Activated CD4-positive, alpha-beta T cell treated with anti-CD3 and anti-CD28 coated beads, Interleukin-2, amount 10 ng/mL, durations not matched to agents 24 days and 14 days (primary cell): ENCODE results near the gene KDM4C. TPM values are rescaled to one million over a fixed set of nuclear protein-coding genes. Genes with fewer than 3 reads are reported as not detected.
A peak's percentile ranks its signal among the peaks of the same experiment; 100 is the strongest.

Experiments
- DNase-seq: peaks from one replicate; pipeline ENCODE4 v3.0.0; 2022
- H3K27ac Mint-ChIP-seq: one replicate; pipeline ENCODE4 v1.8.0; 2022; ENCODE audit warnings: mild to moderate bottlenecking, mixed read lengths
- H3K27me3 Mint-ChIP-seq: one replicate; pipeline ENCODE4 v1.8.0; 2022; ENCODE audit warnings: mixed read lengths
- H3K36me3 Mint-ChIP-seq: one replicate; pipeline ENCODE4 v1.8.0; 2022; ENCODE audit warnings: low read depth, mild to moderate bottlenecking, mixed read lengths
- H3K4me1 Mint-ChIP-seq: one replicate; pipeline ENCODE4 v1.8.0; 2021; ENCODE audit warnings: mixed read lengths
- H3K4me3 Mint-ChIP-seq: one replicate; pipeline ENCODE4 v1.8.0; 2022; ENCODE audit warnings: mild to moderate bottlenecking, moderate library complexity, mixed read lengths
- H3K9me3 Mint-ChIP-seq: one replicate; pipeline ENCODE4 v1.8.0; 2021; ENCODE audit warnings: mixed read lengths
- intact Hi-C: fragments of 100-400 bp; cut with micrococcal nuclease; formaldehyde crosslinking; loops from one replicate; pipeline ENCODE4 v1.15.1; 2023
- total RNA-seq: library from RNA; stranded (reverse); gene quantifications from 2 replicates; pipeline ENCODE4 v1.2.3, GENCODE V29; 2022

KDM4C gene
- total RNA-seq, 1 donor from 2014 or later, result 39.8 TPM

- Mint-ChIP-seq H3K4me3 (no peak overlapping the region), H3K9me3 (no peaks in the 10 kb centered on the region), H3K27me3 (no peaks in the 10 kb centered on the region), H3K36me3 (peaks cover 34% of the 10 kb centered on the region), H3K27ac (no peak overlapping the region), H3K4me1 (peaks cover 25% of the 10 kb centered on the region)
- peak; percentile 24 for DNase-seq
- intact Hi-C loops, result no loop called here
These were observed 159.4 kb downstream of the KDM4C start for GRCh38 chr9:6917162-6917561.

GRCh38 chr9:6920041-6920440 is 162.3 kb downstream of the KDM4C start:
- H3K27ac Mint-ChIP-seq, result no peak overlapping the region
- no peaks in the 10 kb centered on the region for H3K9me3 Mint-ChIP-seq
- no peak overlapping the region for H3K4me3 Mint-ChIP-seq
- peaks cover 35% of the 10 kb centered on the region for H3K4me1 Mint-ChIP-seq
- intact Hi-C loops, result no loop called here
- peaks cover 37% of the 10 kb centered on the region for H3K36me3 Mint-ChIP-seq
- no peaks in the 10 kb centered on the region for H3K27me3 Mint-ChIP-seq
- DNase-seq, result no peak

DNA sequence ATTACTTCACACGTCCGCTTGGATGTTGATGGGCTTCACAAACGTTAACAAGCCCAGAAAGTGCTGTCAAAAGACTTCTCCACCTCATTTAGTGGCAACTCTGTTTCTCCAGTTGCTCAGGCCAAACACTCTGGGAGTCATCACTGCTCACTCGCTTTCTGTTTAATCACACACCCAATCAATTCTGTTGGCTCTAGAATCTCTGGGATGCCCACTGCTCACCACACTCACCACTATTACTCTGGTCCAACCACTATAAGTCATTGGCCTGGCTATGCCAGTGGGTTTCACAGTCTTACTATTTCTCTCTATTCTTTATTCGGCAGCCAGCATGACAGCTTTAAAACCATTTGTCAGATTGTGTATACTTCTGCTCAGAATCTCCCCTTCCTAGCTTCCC is 163.5 kb downstream of the KDM4C start:
- Mint-ChIP-seq H3K36me3 (peaks cover 34% of the 10 kb centered on the region), H3K9me3 (no peaks in the 10 kb centered on the region), H3K4me1 (peaks cover 37% of the 10 kb centered on the region), H3K27ac (no peak overlapping the region), H3K27me3 (no peaks in the 10 kb centered on the region), H3K4me3 (no peak overlapping the region)
- intact Hi-C loops, result no loop called here
- DNase-seq, result peak; percentile 44

DNA sequence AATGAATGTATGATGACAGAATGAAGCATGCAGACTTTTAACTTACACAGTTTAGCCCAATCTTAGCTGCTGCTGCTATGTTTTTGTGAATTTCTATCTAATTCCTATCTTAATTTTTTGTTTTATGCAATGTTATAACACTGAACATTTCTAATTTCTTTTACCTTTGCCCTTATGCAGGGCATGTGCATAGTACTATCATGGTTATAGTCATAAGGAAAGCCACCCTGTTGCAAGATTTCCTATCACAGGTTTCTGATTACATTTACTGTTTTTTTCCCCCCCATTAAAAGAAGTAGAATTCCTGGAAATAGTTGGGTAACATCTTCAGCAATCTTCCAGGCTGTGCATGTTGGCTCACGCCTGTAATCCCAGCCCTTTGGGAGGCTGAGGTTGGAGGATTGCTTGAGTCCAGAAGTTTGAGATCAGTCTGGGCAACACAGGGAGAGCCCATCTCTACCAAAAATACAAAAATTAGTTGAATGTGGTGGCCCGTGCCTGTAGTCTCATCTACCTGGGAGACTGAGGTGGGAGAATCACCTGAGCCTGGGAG is 164.4 kb downstream of the KDM4C start:
- Mint-ChIP-seq H3K27ac (no peak overlapping the region), H3K4me3 (no peak overlapping the region), H3K36me3 (peaks cover 32% of the 10 kb centered on the region), H3K9me3 (no peaks in the 10 kb centered on the region), H3K4me1 (peaks cover 34% of the 10 kb centered on the region), H3K27me3 (no peaks in the 10 kb centered on the region)
- intact Hi-C loops, result no loop called here
- DNase-seq, result no peak

DNA sequence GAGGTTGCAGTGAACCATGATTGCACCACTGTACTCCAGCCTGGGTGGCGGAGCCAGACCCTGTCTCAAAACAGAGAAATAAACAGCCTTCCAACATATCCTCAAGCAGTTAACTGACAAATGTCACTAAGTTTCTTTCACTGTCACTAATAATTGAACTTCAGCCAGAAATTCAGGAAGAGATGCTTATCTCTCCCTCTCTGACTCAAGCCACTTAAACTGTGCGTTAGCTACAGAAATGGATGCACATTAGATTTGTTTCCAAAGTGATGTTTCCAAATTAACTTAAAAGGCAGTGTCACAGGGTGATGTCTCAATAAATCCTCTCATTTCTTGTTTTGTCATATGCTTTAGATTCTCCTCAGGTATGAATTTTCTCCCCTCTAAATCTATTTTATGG is 164.9 kb downstream of the KDM4C start:
- Mint-ChIP-seq H3K27ac (no peak overlapping the region), H3K36me3 (peaks cover 29% of the 10 kb centered on the region), H3K27me3 (no peaks in the 10 kb centered on the region), H3K9me3 (no peaks in the 10 kb centered on the region), H3K4me3 (no peak overlapping the region), H3K4me1 (peaks cover 31% of the 10 kb centered on the region)
- intact Hi-C loops, result no loop called here
- no peak for DNase-seq

- H3K27ac Mint-ChIP-seq, result no peak overlapping the region
- peaks cover 34% of the 10 kb centered on the region for H3K4me1 Mint-ChIP-seq
- DNase-seq, result no peak
- H3K9me3 Mint-ChIP-seq, result no peaks in the 10 kb centered on the region
- no peaks in the 10 kb centered on the region for H3K27me3 Mint-ChIP-seq
- intact Hi-C loops, result no loop called here
- H3K36me3 Mint-ChIP-seq, result peaks cover 27% of the 10 kb centered on the region
- no peak overlapping the region for H3K4me3 Mint-ChIP-seq
These were observed 165.3 kb downstream of the KDM4C start for GRCh38 chr9:6923086-6923485.

DNA sequence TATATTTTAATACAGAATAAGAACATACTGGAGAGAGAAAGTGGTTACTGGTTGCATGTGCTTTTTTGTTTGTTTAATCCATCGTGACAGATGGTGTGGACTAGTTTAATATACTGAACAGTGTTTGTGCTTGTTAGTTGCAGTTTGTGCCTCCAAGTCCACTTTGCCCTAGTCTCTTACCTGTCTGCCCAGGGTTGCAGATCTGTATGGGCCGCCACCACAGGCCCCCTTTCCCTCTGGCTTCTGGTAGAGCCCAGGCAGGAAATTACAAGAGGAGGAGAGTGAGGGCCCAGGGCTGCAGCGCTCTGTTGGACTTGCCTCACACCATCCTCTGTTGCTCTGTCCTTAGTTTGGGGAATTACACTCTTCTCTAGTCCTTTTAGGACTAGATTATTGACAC is 166.4 kb downstream of the KDM4C start:
- DNase-seq, result no peak
- H3K4me1 Mint-ChIP-seq, result peaks cover 36% of the 10 kb centered on the region
- no peak overlapping the region for H3K4me3 Mint-ChIP-seq
- H3K9me3 Mint-ChIP-seq, result no peaks in the 10 kb centered on the region
- intact Hi-C loops, result no loop called here
- no peaks in the 10 kb centered on the region for H3K27me3 Mint-ChIP-seq
- peaks cover 20% of the 10 kb centered on the region for H3K36me3 Mint-ChIP-seq
- no peak overlapping the region for H3K27ac Mint-ChIP-seq

DNA sequence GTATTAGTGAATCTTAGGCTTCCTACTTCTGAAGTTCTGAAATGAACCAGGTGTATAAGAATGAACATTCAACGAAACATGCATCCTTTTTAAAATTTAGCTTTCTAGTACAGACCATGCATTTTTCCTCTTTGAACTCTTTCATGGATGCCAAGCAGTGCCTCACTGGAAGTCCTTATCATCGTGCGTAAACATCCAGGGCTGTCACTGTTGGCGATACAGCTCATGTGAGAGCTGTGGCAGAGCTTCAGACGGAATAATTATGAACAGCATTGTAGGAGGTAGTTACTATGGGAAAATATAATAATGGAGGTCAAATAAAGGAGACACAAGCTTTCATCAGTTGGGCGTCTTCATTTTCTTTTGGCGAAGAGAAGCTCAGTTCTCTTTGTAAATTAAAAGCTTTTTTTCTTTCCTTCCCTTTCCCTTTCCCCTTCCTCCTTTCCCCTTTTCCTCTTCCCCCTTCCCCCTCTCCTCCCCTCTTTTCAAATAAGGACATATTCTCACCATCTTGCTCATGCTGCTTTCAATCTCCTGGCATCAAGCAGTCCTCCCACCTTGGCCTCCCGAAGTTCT is 167.3 kb downstream of the KDM4C start:
- Mint-ChIP-seq H3K9me3 (no peaks in the 10 kb centered on the region), H3K36me3 (peaks cover 15% of the 10 kb centered on the region), H3K4me1 (peaks cover 32% of the 10 kb centered on the region), H3K4me3 (no peak overlapping the region), H3K27me3 (no peaks in the 10 kb centered on the region), H3K27ac (no peak overlapping the region)
- intact Hi-C loops, result no loop called here
- no peak for DNase-seq

- Mint-ChIP-seq H3K27ac (no peak overlapping the region), H3K9me3 (no peaks in the 10 kb centered on the region), H3K27me3 (no peaks in the 10 kb centered on the region), H3K36me3 (peaks cover 15% of the 10 kb centered on the region), H3K4me3 (no peak overlapping the region), H3K4me1 (peaks cover 29% of the 10 kb centered on the region)
- intact Hi-C loops, result no loop called here
- no peak for DNase-seq
These were observed 168.1 kb downstream of the KDM4C start for GRCh38 chr9:6925836-6926235.

- H3K9me3 Mint-ChIP-seq, result no peaks in the 10 kb centered on the region
- peaks cover 25% of the 10 kb centered on the region for H3K4me1 Mint-ChIP-seq
- no peaks in the 10 kb centered on the region for H3K27me3 Mint-ChIP-seq
- H3K36me3 Mint-ChIP-seq, result peaks cover 9% of the 10 kb centered on the region
- intact Hi-C loops, result no loop called here
- H3K27ac Mint-ChIP-seq, result no peak overlapping the region
- DNase-seq, result no peak
- no peak overlapping the region for H3K4me3 Mint-ChIP-seq
These were observed 168.7 kb downstream of the KDM4C start for GRCh38 chr9:6926436-6926835.

GRCh38 chr9:6927838-6928237 is 170.1 kb downstream of the KDM4C start:
- no peaks in the 10 kb centered on the region for H3K9me3 Mint-ChIP-seq
- H3K36me3 Mint-ChIP-seq, result peaks cover 4% of the 10 kb centered on the region
- intact Hi-C loops, result no loop called here
- no peak overlapping the region for H3K27ac Mint-ChIP-seq
- no peak for DNase-seq
- H3K4me3 Mint-ChIP-seq, result no peak overlapping the region
- H3K27me3 Mint-ChIP-seq, result no peaks in the 10 kb centered on the region
- peaks cover 15% of the 10 kb centered on the region for H3K4me1 Mint-ChIP-seq

GRCh38 chr9:6928863-6929262 is 171.1 kb downstream of the KDM4C start:
- Mint-ChIP-seq H3K9me3 (no peaks in the 10 kb centered on the region), H3K27ac (no peak overlapping the region)
- intact Hi-C loops, result no loop called here

GRCh38 chr9:6929441-6930215 is 171.9 kb downstream of the KDM4C start:
- DNase-seq, result no peak
- Mint-ChIP-seq H3K27ac (no peak overlapping the region), H3K27me3 (no peaks in the 10 kb centered on the region), H3K36me3 (peaks cover 2% of the 10 kb centered on the region), H3K9me3 (no peaks in the 10 kb centered on the region), H3K4me3 (no peak overlapping the region), H3K4me1 (peaks cover 10% of the 10 kb centered on the region)
- intact Hi-C loops, result no loop called here

More at GRCh38 chr9:6928863-6929262, 171.1 kb downstream of the KDM4C start:
- Mint-ChIP-seq H3K27me3 (no peaks in the 10 kb centered on the region), H3K4me1 (peaks cover 12% of the 10 kb centered on the region), H3K36me3 (peaks cover 2% of the 10 kb centered on the region), H3K4me3 (no peak overlapping the region)
- no peak for DNase-seq

GRCh38 chr9:6930827-6931226 is 173.1 kb downstream of the KDM4C start:
- peaks cover 4% of the 10 kb centered on the region for H3K36me3 Mint-ChIP-seq
- intact Hi-C loops, result no loop called here
- no peak for DNase-seq
- no peaks in the 10 kb centered on the region for H3K9me3 Mint-ChIP-seq
- no peak overlapping the region for H3K4me3 Mint-ChIP-seq
- H3K27me3 Mint-ChIP-seq, result no peaks in the 10 kb centered on the region
- H3K27ac Mint-ChIP-seq, result no peak overlapping the region
- peaks cover 6% of the 10 kb centered on the region for H3K4me1 Mint-ChIP-seq
